ENCODE data around the gene CLGN. TPM values are rescaled to one million over a fixed set of nuclear protein-coding genes. Genes with fewer than 3 reads are reported as not detected.

The CLGN gene
- polyA plus RNA-seq, 1 donor (not counting 4 experiments of a cell fraction or from before 2014, with no cell fraction given) = not detected

- dilution Hi-C loops (cut with MboI; ENCODE audit: extremely low pct_ligation_motif_present, low sequenced_read_pairs) = no loop called here
- H3K4me1 ChIP-seq (ENCODE audit: control insufficient read depth, extremely low read depth, insufficient read depth, low read length) = no peaks in the 10 kb centered on the region
- H3K79me2 ChIP-seq (ENCODE audit: control insufficient read depth, insufficient read depth, low read length) = no peaks in the 10 kb centered on the region
- no peak for DNase-seq (ENCODE audit: low read depth, low spot score)
- no peaks in the 10 kb centered on the region for H3K9me1 ChIP-seq (ENCODE audit: control insufficient read depth, extremely low read depth, insufficient read depth, low read length)
- H3K4me3 ChIP-seq (ENCODE audit: control insufficient read depth in 2 of 3, extremely low read depth in 1 of 3, insufficient read depth in 2 of 3, low read depth in 1 of 3, low read length in 3 of 3) = no peak overlapping the region
- H3K36me3 ChIP-seq (ENCODE audit: control insufficient read depth in 2 of 2, extremely low read depth in 1 of 2, insufficient read depth in 2 of 2, low read length in 2 of 2) = no peaks in the 10 kb centered on the region
- no peaks in the 10 kb centered on the region for H3K27me3 ChIP-seq (ENCODE audit: control insufficient read depth, extremely low read depth, insufficient read depth, low read length)
- TF ChIP-seq EZH2 (IDR thresholded peaks at IDR 0.05; ENCODE audit: low read length) (no peak), CTCF (optimal IDR thresholded peaks at IDR 0.05 in 1 of 3, IDR thresholded peaks at IDR 0.05 in 1 of 3, conservative IDR thresholded peaks at IDR 0.05 in 1 of 3; ENCODE audit: extremely low read depth in 1 of 3, insufficient read depth in 2 of 3, low read length in 3 of 3) (no peak)
- H2AFZ ChIP-seq (ENCODE audit: control insufficient read depth, low read length) = no peak overlapping the region
- H3K9me3 ChIP-seq (ENCODE audit: control insufficient read depth, low read depth, low read length) = no peaks in the 10 kb centered on the region
- H3K27ac ChIP-seq (ENCODE audit: control insufficient read depth, insufficient read depth, low read length) = no peak overlapping the region
- no peak overlapping the region for H3K9ac ChIP-seq (ENCODE audit: control insufficient read depth, extremely low read depth, insufficient read depth, low read length)
- no peaks in the 10 kb centered on the region for H4K20me1 ChIP-seq (ENCODE audit: control insufficient read depth, extremely low read depth, insufficient read depth, low read length)
- FAIRE-seq = no peak
- no peak overlapping the region for H3K4me2 ChIP-seq (ENCODE audit: control insufficient read depth, extremely low read depth, insufficient read depth, low read depth, low read length)
Measured at GRCh38 chr4:140463614-140464013, 36.2 kb upstream of the CLGN start.

GRCh38 chr4:140463182-140463581, 35.7 kb upstream of the CLGN start:
- no peak overlapping the region for H3K4me2 ChIP-seq (ENCODE audit: control insufficient read depth, extremely low read depth, insufficient read depth, low read depth, low read length)
- no peak overlapping the region for H3K27ac ChIP-seq (ENCODE audit: control insufficient read depth, insufficient read depth, low read length)
- no peak overlapping the region for H3K9ac ChIP-seq (ENCODE audit: control insufficient read depth, extremely low read depth, insufficient read depth, low read length)
- DNase-seq (ENCODE audit: low read depth, low spot score) (no peak), FAIRE-seq (no peak)
- H3K9me1 ChIP-seq (ENCODE audit: control insufficient read depth, extremely low read depth, insufficient read depth, low read length) = no peaks in the 10 kb centered on the region
- no peaks in the 10 kb centered on the region for H3K9me3 ChIP-seq (ENCODE audit: control insufficient read depth, low read depth, low read length)
- dilution Hi-C loops (cut with MboI; ENCODE audit: extremely low pct_ligation_motif_present, low sequenced_read_pairs) = no loop called here
- H4K20me1 ChIP-seq (ENCODE audit: control insufficient read depth, extremely low read depth, insufficient read depth, low read length) = no peaks in the 10 kb centered on the region
- no peak overlapping the region for H2AFZ ChIP-seq (ENCODE audit: control insufficient read depth, low read length)
- no peak for TF ChIP-seq EZH2 (IDR thresholded peaks at IDR 0.05; ENCODE audit: low read length)
- TF ChIP-seq CTCF (optimal IDR thresholded peaks at IDR 0.05 in 1 of 3, IDR thresholded peaks at IDR 0.05 in 1 of 3, conservative IDR thresholded peaks at IDR 0.05 in 1 of 3; ENCODE audit: extremely low read depth in 1 of 3, insufficient read depth in 2 of 3, low read length in 3 of 3) = no peak
- H3K79me2 ChIP-seq (ENCODE audit: control insufficient read depth, insufficient read depth, low read length) = no peaks in the 10 kb centered on the region
- no peaks in the 10 kb centered on the region for H3K27me3 ChIP-seq (ENCODE audit: control insufficient read depth, extremely low read depth, insufficient read depth, low read length)
- H3K36me3 ChIP-seq (ENCODE audit: control insufficient read depth in 2 of 2, extremely low read depth in 1 of 2, insufficient read depth in 2 of 2, low read length in 2 of 2) = no peaks in the 10 kb centered on the region
- H3K4me1 ChIP-seq (ENCODE audit: control insufficient read depth, extremely low read depth, insufficient read depth, low read length) = no peaks in the 10 kb centered on the region
- H3K4me3 ChIP-seq (ENCODE audit: control insufficient read depth in 2 of 3, extremely low read depth in 1 of 3, insufficient read depth in 2 of 3, low read depth in 1 of 3, low read length in 3 of 3) = no peak overlapping the region
